Activated CD8-positive, alpha-beta memory T cell treated with anti-CD3 and anti-CD28 coated beads, Interleukin-2, amount 50 U/mL, for 1 hour (primary cell): ENCODE data around the gene PPP1R16B.
"Not testable (repeated sequence)": the region's sequence is repeated elsewhere in the genome, so short reads cannot be mapped to it uniquely, and the experiment has no call there.

Source experiments
- DNase-seq: peaks from one replicate; pipeline ENCODE4 v3.0.0-alpha.2; 2020; ENCODE audit errors: extremely low read depth

PPP1R16B gene

GRCh38 chr20:38791940-38792339 lies 13.6 kb upstream of the PPP1R16B start:
- DNase-seq: no peak

- DNase-seq: not testable (repeated sequence)
Measured at GRCh38 chr20:38794057-38794456, 11.4 kb upstream of the PPP1R16B start.

GRCh38 chr20:38798266-38798665 lies 7.2 kb upstream of the PPP1R16B start:
- DNase-seq: no peak

- DNase-seq: no peak
Measured at GRCh38 chr20:38799203-38799602, 6.3 kb upstream of the PPP1R16B start.

GRCh38 chr20:38800882-38801281 lies 4.6 kb upstream of the PPP1R16B start:
- no peak for DNase-seq

GRCh38 chr20:38804221-38804620 lies 1.3 kb upstream of the PPP1R16B start:
- no peak for DNase-seq

GRCh38 chr20:38804682-38805501 lies 605 bp upstream of the PPP1R16B start:
- DNase-seq: peak; percentile 76

- no peak for DNase-seq
Measured at GRCh38 chr20:38805958-38806854, 709 bp downstream of the PPP1R16B start.

GRCh38 chr20:38806855-38807655 lies 1.6 kb downstream of the PPP1R16B start:
- DNase-seq: no peak

- no peak for DNase-seq
Measured at GRCh38 chr20:38809942-38810341, 4.4 kb downstream of the PPP1R16B start.

GRCh38 chr20:38810926-38811630 lies 5.6 kb downstream of the PPP1R16B start:
- no peak for DNase-seq

GRCh38 chr20:38811769-38812168 lies 6.3 kb downstream of the PPP1R16B start:
- no peak for DNase-seq

- DNase-seq: no peak
Measured at GRCh38 chr20:38812182-38812581, 6.7 kb downstream of the PPP1R16B start.

- no peak for DNase-seq
Measured at GRCh38 chr20:38812709-38813573, 7.4 kb downstream of the PPP1R16B start.

- not testable (repeated sequence) for DNase-seq
Measured at GRCh38 chr20:38813574-38813962, 8.1 kb downstream of the PPP1R16B start.

- DNase-seq: no peak
Measured at GRCh38 chr20:38815446-38815845, 9.9 kb downstream of the PPP1R16B start.

GRCh38 chr20:38818113-38819065 lies 12.9 kb downstream of the PPP1R16B start:
- DNase-seq: no peak

GRCh38 chr20:38825571-38825900 lies 20.0 kb downstream of the PPP1R16B start:
- DNase-seq: no peak

- DNase-seq: no peak
Measured at GRCh38 chr20:38825901-38826625, 20.6 kb downstream of the PPP1R16B start.
